IPS-18a (cell line): ENCODE results near the gene PNLIPRP1.

ENCODE experiments used
- H3K27ac ChIP-seq: one replicate; pipeline ENCODE4 v1.5.1; 2013; ENCODE audit warnings: low read length
- H3K27me3 ChIP-seq: one replicate; pipeline ENCODE4 v1.6.1; 2013; ENCODE audit warnings: mild to moderate bottlenecking, low read length; ENCODE audit not compliant: control insufficient read depth, insufficient read depth
- H3K36me3 ChIP-seq: one replicate; pipeline ENCODE4 v1.6.1; 2013; ENCODE audit warnings: low read depth, low read length; ENCODE audit not compliant: control insufficient read depth
- H3K4me1 ChIP-seq: one replicate; pipeline ENCODE4 v1.6.1; 2013; ENCODE audit warnings: low read depth, low read length; ENCODE audit not compliant: control insufficient read depth
- H3K4me3 ChIP-seq: one replicate; pipeline ENCODE4 v1.5.1; 2013; ENCODE audit warnings: low read length
- H3K9ac ChIP-seq: one replicate; pipeline ENCODE4 v1.6.1; 2013; ENCODE audit warnings: mild to moderate bottlenecking, low read length, moderate library complexity
- H3K9me3 ChIP-seq: one replicate; pipeline ENCODE4 v1.6.1; 2013; ENCODE audit warnings: low read depth, low read length; ENCODE audit not compliant: control insufficient read depth

PNLIPRP1 gene

DNA sequence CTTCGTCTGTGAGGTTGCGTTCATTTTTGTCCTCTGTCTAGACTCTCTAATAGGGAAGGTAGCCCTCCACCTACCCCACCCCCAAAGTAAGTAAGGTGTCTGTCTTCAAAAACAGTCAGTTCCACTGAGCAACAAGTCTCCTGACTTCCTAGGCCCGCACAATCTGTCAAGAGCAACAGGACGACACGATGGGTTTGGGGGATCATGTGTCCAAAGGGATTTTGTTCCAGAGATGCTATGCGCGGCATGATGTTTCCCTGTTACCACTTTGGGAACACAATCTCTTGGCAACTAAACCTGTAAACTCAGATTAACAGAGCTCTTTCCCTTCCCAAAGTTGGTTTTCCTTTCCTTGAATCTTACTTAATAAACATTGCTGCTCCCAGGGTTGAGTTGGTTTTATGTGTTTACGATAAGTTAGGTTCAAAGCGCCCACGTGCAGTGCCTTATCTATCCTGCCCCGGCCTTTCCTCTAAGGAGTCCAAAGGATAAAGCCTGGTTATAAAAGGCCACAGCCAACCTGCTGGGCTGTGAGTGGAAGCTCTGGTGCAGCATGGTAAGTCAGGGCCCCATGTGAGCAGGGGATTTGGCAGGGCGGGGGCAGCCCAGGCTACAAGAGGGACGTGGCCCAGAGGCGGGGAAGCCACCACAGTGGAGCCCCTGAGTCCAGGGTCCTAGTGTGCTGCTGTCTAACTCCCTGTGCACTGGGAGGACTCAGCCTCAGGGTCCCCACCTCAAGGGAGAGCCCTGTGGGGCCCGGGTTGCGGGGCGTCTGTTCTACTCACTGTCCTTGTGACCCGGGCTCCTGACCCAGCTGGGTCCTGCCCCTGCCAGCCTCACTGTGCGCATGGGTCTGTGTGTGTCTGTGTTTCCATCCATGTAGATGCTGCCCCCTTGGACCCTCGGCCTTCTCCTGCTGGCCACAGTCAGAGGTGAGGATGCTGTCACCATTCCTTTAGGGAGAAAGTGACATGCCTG, 30.0 kb downstream of the PNLIPRP1 start, which contains the start of gene PNLIPRP2:
TSS of gene PNLIPRP2 (plus strand) at position 531 of the 978 bp plus-strand sequence.
- Histone ChIP-seq H3K27ac (no peak within 1 kb of the TSS), H3K9me3 (no peaks in the 10 kb centered on the region), H3K4me3 (no peak within 1 kb of the TSS), H3K4me1 (no peaks in the 10 kb centered on the region), H3K27me3 (no peaks in the 10 kb centered on the region), H3K36me3 (no peaks in the 10 kb centered on the region), H3K9ac (no peak within 1 kb of the TSS)

DNA sequence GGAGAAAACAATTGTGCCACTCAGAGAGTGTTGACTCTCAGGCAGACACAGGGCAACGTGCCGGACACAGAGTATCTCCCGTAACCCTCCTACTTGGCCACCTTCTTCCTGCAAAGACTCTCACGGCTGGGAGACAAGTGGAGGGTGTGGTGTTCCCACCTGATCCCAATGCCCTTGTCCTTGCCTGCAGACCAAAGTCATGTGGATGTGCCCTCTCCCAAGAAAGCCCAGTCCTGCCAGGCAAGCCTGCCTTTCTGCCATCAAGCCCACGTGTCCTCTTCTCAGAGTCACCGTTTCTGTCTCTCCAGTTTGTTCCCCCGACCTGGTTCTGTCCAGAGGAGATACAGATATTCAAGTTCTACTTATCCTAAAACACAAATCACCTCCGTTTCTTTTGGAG, 30.7 kb downstream of the PNLIPRP1 start:
- Histone ChIP-seq H3K9ac (no peak overlapping the region), H3K36me3 (no peaks in the 10 kb centered on the region), H3K9me3 (no peaks in the 10 kb centered on the region), H3K27me3 (peaks cover 3% of the 10 kb centered on the region), H3K4me1 (no peaks in the 10 kb centered on the region), H3K4me3 (no peak overlapping the region), H3K27ac (no peak overlapping the region)

DNA sequence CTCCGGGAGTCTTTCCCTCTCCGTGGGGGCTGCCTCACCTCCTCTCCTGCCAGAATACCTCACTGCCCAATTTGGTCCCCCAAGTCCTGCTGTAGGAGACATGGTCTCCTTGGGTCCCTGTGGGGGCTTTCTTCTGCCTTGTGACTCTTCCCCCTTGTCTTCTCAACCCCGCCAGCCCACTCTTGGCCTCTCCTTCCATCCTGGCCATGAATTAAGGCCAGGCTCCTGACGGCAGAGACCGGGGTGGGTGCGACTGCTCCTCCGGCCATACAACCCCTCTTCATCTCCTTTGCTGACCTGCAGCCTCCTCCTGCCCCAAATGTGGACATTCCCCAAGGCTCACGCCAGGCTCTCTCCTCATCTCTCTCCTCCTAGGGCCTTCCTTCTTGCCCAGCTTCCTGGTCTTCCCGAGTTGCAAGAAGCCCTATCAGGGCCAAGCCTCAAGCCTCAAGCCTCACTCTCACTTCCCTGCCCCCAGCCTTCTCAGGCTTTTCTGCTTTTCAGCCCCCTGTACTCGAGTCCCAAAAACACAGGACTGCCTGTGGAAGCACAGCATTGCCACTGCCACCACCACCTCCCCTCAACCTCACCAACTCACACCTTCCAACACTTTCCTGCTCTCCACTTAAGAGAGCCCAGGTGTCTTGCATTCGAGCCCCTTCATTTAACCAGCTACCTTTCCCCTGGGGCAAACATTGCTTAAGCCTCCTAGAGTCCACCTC, 31.3 kb downstream of the PNLIPRP1 start:
- Histone ChIP-seq H3K27ac (no peak overlapping the region), H3K9ac (no peak overlapping the region), H3K36me3 (no peaks in the 10 kb centered on the region), H3K4me1 (no peaks in the 10 kb centered on the region), H3K4me3 (no peak overlapping the region), H3K9me3 (no peaks in the 10 kb centered on the region), H3K27me3 (peaks cover 8% of the 10 kb centered on the region)

DNA sequence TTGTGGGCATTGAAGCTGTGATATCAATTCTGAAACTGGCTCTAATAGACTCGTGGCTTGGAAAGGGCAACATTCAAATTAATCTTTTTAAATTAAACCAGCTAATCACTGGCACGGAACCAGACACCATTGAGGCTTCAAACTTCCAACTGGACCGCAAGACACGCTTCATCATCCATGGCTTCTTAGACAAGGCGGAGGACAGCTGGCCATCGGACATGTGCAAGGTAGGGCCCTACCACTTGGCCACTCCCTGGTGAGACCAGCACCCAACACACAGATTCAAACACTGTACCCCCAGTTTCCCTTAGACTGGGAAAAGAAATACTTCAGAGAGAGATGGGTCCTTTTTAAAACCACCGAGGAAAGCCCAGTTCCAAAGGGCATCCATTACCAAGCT, 35.1 kb downstream of the PNLIPRP1 start:
- no peak overlapping the region for H3K9ac ChIP-seq
- H3K27me3 ChIP-seq = peaks cover 14% of the 10 kb centered on the region

DNA sequence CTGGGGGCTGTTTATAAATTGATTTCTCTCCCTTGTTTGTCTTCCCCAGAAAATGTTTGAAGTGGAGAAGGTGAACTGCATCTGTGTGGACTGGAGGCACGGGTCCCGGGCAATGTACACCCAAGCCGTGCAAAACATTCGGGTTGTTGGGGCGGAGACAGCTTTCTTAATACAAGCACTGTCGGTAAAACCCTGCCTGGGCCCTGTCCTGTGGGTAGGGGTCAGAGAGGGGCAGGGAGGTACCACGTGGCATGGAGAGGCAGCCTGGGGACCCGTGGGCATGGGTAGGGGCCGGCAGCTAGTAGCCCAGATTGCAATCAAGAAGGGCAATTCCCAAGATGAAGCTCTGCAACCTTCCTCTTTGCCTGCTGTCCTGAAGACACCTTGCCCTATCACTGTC, 36.1 kb downstream of the PNLIPRP1 start:
- H3K27me3 ChIP-seq = peaks cover 14% of the 10 kb centered on the region
- H3K27ac ChIP-seq = no peak overlapping the region
- no peaks in the 10 kb centered on the region for H3K9me3 ChIP-seq
- no peaks in the 10 kb centered on the region for H3K4me1 ChIP-seq
- H3K9ac ChIP-seq = no peak overlapping the region
- no peaks in the 10 kb centered on the region for H3K36me3 ChIP-seq
- no peak overlapping the region for H3K4me3 ChIP-seq

More for the DNA sequence above, 35.1 kb downstream of the PNLIPRP1 start:
- Histone ChIP-seq H3K9me3 (no peaks in the 10 kb centered on the region), H3K4me3 (no peak overlapping the region), H3K27ac (no peak overlapping the region), H3K4me1 (no peaks in the 10 kb centered on the region), H3K36me3 (no peaks in the 10 kb centered on the region)

DNA sequence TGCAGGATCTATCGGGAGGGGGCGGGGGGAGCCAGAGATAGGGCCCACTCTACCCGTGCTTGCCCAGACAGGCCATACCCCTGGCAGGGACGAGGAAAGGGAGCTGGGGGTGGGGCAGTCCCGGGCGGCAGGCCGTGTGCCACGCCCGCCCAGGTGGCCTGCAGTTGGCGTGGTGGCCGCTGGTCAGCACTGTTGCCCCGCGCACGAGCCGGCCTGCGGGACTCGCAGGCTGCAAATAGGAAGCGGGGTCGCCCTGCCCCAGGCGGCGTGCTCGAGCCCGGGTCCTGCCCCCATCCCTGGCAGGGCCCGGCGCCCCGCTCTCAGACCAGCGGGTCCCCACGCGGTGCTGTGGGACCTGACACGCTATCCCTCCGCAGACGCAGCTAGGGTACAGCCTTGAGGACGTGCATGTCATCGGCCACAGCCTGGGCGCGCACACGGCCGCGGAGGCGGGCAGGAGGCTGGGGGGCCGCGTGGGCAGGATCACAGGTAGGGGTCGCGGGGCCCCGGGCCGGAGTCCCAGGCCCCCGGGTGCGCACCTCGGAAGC, 36.7 kb downstream of the PNLIPRP1 start:
- Histone ChIP-seq H3K4me1 (no peaks in the 10 kb centered on the region), H3K4me3 (peak overlapping the region; percentile 59), H3K9ac (peak overlapping the region; percentile 45)

DNA sequence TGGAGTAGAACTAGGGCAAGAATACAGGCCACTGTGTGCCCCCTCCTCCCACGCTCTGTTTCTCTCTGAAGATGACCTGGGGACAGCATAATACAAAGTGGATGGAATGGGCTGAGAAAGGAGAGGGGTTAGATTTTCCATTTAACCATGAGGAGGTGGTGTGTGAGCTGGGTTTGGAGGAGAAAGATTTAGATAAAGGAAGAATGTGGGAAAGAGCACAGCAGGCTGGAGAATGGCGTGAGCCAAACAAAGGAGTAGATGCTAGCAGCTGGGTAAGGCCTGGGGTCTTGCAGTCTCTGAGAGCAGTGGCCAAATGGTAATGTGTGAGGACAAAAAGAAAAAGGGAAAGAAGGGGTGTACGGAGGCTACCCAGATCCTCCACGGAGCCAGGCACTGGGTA, 38.6 kb downstream of the PNLIPRP1 start:
- Histone ChIP-seq H3K9ac (no peak overlapping the region), H3K27me3 (peaks cover 14% of the 10 kb centered on the region), H3K36me3 (no peaks in the 10 kb centered on the region), H3K4me3 (no peak overlapping the region), H3K4me1 (no peaks in the 10 kb centered on the region), H3K9me3 (no peaks in the 10 kb centered on the region), H3K27ac (no peak overlapping the region)

More for the DNA sequence above, 36.7 kb downstream of the PNLIPRP1 start:
- no peak overlapping the region for H3K27ac ChIP-seq
- H3K36me3 ChIP-seq = no peaks in the 10 kb centered on the region
- peaks cover 14% of the 10 kb centered on the region for H3K27me3 ChIP-seq
- H3K9me3 ChIP-seq = no peaks in the 10 kb centered on the region

DNA sequence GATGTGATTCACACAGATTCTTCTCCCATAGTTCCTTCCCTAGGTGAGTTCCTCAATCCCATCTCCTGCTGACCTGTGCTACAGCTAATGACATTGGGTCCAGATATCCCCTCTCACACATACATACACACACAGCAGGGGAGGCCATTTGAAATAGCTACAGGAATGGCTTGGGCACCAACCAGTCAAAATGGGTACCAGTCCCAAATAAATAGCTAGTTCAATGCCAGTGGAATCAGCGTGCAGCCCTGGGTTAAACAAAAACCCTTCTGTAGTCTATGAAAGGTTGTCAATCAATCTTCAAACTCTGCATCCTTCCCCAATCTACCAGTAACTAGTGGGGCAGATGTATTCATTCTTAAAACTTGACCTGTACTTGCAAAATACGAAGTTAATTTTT, 39.3 kb downstream of the PNLIPRP1 start:
- H3K9me3 ChIP-seq = no peaks in the 10 kb centered on the region

DNA sequence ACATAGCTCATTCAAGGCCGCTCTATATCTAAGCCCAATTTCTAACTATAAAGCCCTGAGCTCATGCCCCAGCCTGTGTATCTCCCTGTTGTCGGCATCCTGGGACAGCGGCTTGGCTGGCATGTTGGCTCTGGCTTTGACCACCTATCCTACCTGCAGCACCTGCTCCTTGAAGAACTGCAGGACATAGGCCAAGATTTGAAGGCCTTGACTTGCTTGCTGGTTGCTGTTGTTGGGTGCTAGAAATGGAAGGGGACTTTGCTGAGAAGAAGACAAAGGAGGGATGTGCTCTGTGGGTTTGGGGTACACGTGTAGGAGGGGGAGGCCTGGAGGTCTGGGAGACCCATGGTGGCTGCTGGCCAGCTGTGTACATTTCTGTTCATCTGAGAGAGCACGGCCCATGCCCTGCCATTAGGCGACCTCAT, 41.1 kb downstream of the PNLIPRP1 start:
- Histone ChIP-seq H3K4me1 (no peaks in the 10 kb centered on the region), H3K36me3 (no peaks in the 10 kb centered on the region), H3K9me3 (no peaks in the 10 kb centered on the region), H3K9ac (no peak overlapping the region), H3K4me3 (no peak overlapping the region), H3K27me3 (peaks cover 8% of the 10 kb centered on the region), H3K27ac (no peak overlapping the region)

More for the DNA sequence above, 39.3 kb downstream of the PNLIPRP1 start:
- no peak overlapping the region for H3K4me3 ChIP-seq
- peaks cover 14% of the 10 kb centered on the region for H3K27me3 ChIP-seq
- H3K4me1 ChIP-seq = no peaks in the 10 kb centered on the region
- H3K9ac ChIP-seq = no peak overlapping the region
- no peak overlapping the region for H3K27ac ChIP-seq
- H3K36me3 ChIP-seq = no peaks in the 10 kb centered on the region

DNA sequence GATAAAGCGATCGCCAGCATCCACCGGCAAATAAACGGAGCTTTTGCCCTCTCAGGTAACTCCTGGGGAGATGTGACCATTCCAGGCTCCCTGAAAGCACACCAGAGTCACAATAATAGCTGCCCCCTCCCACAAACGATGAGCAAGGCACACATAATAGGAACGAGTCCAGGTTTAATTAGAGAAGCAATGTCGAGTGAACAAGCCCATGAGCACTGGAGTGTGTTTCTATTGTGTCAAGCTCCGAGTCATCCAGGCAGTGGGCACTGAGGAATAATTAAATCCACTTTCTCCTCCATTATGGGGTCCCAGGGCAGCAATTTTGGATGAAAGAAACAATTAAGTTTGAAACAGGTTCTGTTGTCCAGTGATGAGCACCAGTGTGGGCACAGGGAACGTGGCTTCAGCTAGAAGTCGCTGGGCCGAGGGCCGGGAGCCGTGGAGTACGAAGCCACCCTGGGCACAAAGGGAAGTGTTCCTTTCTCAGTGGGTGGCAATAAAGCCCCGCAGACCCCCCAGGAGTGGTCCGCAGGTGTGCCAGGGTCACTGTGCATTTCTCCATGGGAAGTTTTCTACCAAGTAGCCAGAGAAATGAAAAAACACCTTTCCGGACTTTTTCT, 41.9 kb downstream of the PNLIPRP1 start:
- no peaks in the 10 kb centered on the region for H3K36me3 ChIP-seq
- H3K27me3 ChIP-seq = peaks cover 5% of the 10 kb centered on the region
- H3K9ac ChIP-seq = no peak overlapping the region
- H3K4me1 ChIP-seq = no peaks in the 10 kb centered on the region
- H3K27ac ChIP-seq = no peak overlapping the region
- H3K4me3 ChIP-seq = no peak overlapping the region
- H3K9me3 ChIP-seq = no peaks in the 10 kb centered on the region

DNA sequence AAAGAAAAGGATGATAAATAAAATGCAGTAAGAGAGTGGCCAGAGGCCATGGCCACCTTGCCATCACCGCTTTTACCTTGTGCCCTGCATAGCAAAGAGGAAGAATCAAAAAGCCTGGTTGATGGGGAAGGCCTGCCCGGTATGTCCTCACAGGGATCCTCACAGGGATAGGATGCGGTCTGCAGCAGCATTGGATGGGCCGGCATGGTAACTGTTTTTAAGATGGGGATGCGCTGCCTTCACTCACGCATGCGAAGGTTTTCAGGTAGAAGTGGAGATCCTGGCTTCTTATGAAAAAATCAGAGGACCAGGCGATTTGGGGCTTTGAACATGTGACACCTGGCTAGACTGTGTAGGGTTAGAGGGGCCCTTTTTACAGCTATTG, 42.4 kb downstream of the PNLIPRP1 start:
- Histone ChIP-seq H3K27me3 (peaks cover 5% of the 10 kb centered on the region), H3K27ac (no peak overlapping the region), H3K4me3 (no peak overlapping the region), H3K4me1 (no peaks in the 10 kb centered on the region), H3K9ac (no peak overlapping the region), H3K9me3 (no peaks in the 10 kb centered on the region), H3K36me3 (no peaks in the 10 kb centered on the region)
